D721Med (cell line): Measurements from ENCODE around the gene PVR.

ENCODE experiments used
- DNase-seq: peaks from one replicate; pipeline ENCODE4 v3.0.0; 2011; ENCODE audit warnings: low spot score; ENCODE audit not compliant: insufficient read length
- FAIRE-seq: peaks from 2 replicates; lab custom pipeline; 2011; peaks lifted over from hg19 to GRCh38; lab: Jason Lieb, UNC
- CTCF ChIP-seq: IDR thresholded peaks from 2 replicates; pipeline ENCODE4 v1.5.1; 2012; ENCODE audit warnings: mild to moderate bottlenecking, control low read depth; ENCODE audit not compliant: insufficient read depth; ENCODE audit errors: missing control alignments

The PVR gene

GRCh38 chr19:44640518-44640917 is 3.2 kb upstream of the PVR start:
- TF ChIP-seq CTCF, result no peak
- FAIRE-seq, result no peak
- no peak for DNase-seq

GRCh38 chr19:44641501-44642265 is 2.0 kb upstream of the PVR start:
- DNase-seq (no peak), FAIRE-seq (no peak)
- no peak for TF ChIP-seq CTCF

- TF ChIP-seq CTCF, result no peak
- FAIRE-seq, result no peak
- DNase-seq, result no peak
These were observed 1.3 kb upstream of the PVR start for GRCh38 chr19:44642377-44642776.

- no peak for FAIRE-seq
- TF ChIP-seq CTCF, result no peak
- DNase-seq, result peak; percentile 54
These were observed 799 bp downstream of the PVR start for GRCh38 chr19:44644402-44645016.

- no peak for TF ChIP-seq CTCF
- FAIRE-seq (no peak), DNase-seq (no peak)
These were observed 1.8 kb downstream of the PVR start for GRCh38 chr19:44645407-44646048.

- no peak for DNase-seq
- no peak for TF ChIP-seq CTCF
- FAIRE-seq, result no peak
These were observed 2.3 kb downstream of the PVR start for GRCh38 chr19:44646049-44646416.
